ENCODE data around the gene ZSCAN22.

The ZSCAN22 gene

DNA sequence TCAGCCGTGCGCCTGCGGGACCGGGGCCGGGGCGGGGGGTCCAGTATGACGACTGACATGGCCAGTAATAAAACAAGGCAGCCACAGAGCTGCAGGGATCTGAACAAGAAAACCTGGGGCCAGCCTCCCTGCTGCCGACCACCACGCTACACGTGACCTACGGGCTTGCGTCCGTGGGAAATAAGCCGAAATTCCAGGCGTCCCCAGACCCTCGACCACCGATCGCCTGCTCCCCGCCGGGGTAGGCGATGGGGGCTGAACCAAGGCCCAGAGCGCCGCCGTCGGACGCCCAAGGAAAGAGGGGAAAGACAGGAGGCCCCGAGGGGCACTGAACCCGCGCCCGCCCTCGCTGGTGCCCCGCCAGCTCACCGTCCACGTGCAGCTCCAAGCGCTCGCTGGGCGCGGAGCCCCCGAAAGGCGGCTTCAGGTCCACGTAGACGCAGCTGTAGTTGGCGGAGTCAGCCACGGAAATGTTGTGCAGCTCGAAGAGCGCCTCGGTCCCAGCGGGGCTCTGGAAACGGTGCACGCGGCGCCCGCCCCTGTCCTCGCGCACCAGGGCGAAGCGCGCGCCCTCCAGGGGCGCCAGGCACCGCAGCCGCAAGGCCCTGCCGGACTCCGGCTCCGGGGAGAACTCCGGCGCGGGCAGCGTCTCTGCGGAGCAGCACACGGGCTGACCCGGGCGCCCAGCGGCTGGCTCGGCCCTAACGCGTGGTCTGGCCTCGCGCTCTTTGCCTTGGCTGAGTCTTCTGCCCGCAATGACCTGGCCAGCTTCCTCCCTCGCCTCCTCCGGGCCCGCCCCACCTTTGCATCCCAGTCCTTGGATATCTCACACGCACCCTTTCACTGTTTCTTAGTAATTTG is 23.4 kb downstream of the ZSCAN22 start:
- TF ChIP-seq TAF1 (IDR thresholded peaks at IDR 0.05; ENCODE audit: low read depth) (no peak), CREB1 (IDR thresholded peaks at IDR 0.05; ENCODE audit: low read depth) (no peak), NFIC (IDR thresholded peaks at IDR 0.05) (no peak), EGR1 (IDR thresholded peaks at IDR 0.05) (no peak), CEBPB (IDR thresholded peaks at IDR 0.05) (no peak), TCF12 (IDR thresholded peaks at IDR 0.05; ENCODE audit: low read depth) (no peak), YY1 (IDR thresholded peaks at IDR 0.05; ENCODE audit: low read depth) (no peak), EP300 (IDR thresholded peaks at IDR 0.05; ENCODE audit: borderline replicate concordance) (no peak), RAD21 (IDR thresholded peaks at IDR 0.05; ENCODE audit: low read depth) (no peak)
- TF ChIP-seq, protein P1, sequence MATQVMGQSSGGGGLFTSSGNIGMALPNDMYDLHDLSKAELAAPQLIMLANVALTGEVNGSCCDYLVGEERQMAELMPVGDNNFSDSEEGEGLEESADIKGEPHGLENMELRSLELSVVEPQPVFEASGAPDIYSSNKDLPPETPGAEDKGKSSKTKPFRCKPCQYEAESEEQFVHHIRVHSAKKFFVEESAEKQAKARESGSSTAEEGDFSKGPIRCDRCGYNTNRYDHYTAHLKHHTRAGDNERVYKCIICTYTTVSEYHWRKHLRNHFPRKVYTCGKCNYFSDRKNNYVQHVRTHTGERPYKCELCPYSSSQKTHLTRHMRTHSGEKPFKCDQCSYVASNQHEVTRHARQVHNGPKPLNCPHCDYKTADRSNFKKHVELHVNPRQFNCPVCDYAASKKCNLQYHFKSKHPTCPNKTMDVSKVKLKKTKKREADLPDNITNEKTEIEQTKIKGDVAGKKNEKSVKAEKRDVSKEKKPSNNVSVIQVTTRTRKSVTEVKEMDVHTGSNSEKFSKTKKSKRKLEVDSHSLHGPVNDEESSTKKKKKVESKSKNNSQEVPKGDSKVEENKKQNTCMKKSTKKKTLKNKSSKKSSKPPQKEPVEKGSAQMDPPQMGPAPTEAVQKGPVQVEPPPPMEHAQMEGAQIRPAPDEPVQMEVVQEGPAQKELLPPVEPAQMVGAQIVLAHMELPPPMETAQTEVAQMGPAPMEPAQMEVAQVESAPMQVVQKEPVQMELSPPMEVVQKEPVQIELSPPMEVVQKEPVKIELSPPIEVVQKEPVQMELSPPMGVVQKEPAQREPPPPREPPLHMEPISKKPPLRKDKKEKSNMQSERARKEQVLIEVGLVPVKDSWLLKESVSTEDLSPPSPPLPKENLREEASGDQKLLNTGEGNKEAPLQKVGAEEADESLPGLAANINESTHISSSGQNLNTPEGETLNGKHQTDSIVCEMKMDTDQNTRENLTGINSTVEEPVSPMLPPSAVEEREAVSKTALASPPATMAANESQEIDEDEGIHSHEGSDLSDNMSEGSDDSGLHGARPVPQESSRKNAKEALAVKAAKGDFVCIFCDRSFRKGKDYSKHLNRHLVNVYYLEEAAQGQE (IDR thresholded peaks at IDR 0.05; ENCODE audit: low read depth) = no peak
- TF ChIP-seq, protein P2, sequence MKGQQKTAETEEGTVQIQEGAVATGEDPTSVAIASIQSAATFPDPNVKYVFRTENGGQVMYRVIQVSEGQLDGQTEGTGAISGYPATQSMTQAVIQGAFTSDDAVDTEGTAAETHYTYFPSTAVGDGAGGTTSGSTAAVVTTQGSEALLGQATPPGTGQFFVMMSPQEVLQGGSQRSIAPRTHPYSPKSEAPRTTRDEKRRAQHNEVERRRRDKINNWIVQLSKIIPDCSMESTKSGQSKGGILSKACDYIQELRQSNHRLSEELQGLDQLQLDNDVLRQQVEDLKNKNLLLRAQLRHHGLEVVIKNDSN (IDR thresholded peaks at IDR 0.05) = no peak
- TF ChIP-seq, protein P3, sequence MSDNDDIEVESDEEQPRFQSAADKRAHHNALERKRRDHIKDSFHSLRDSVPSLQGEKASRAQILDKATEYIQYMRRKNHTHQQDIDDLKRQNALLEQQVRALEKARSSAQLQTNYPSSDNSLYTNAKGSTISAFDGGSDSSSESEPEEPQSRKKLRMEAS (IDR thresholded peaks at IDR 0.05) = no peak

DNA sequence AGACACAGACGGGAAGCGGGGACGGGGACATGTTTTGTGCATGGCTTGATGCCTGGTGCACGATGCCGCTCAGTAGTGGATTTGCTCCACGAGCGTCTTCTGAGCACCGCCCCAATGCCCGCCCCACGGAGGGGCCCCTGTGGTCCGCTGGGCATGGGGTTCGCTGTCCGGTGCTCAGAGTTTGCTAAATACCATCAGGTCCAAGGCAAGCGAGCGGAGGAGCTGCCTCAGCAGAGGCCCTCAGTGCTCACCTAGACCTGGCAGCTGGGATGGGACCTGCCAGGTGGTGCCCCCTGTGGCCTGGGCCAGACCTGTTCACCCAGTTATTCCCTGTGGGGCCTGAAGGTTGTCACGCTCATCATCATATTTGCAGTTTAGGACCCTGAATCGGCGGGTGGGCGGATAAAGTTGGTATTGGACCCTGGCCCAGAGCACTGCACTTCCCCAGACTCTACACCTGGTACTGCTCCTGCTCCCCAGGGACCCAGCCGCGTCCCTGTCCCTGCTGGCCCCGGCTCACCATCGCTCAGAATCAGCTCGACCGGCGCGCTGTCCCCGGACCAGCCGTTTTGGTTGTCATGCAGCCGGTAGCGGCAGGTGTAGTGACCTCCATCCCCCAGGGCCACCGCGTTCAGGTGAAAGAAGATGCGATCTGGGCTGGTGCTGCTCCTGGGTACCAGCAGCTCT is 24.2 kb downstream of the ZSCAN22 start:
- TF ChIP-seq TCF12 (IDR thresholded peaks at IDR 0.05; ENCODE audit: low read depth) (no peak), TEAD4 (IDR thresholded peaks at IDR 0.05) (no peak), FOXM1 (IDR thresholded peaks at IDR 0.05; ENCODE audit: borderline replicate concordance, low read depth) (no peak), TAF1 (IDR thresholded peaks at IDR 0.05; ENCODE audit: low read depth) (no peak), EP300 (IDR thresholded peaks at IDR 0.05; ENCODE audit: borderline replicate concordance) (no peak), ZBTB7A (IDR thresholded peaks at IDR 0.05; ENCODE audit: low read depth) (no peak), EGR1 (IDR thresholded peaks at IDR 0.05) (no peak), YY1 (IDR thresholded peaks at IDR 0.05; ENCODE audit: low read depth) (no peak), CREB1 (IDR thresholded peaks at IDR 0.05; ENCODE audit: low read depth) (no peak), RAD21 (IDR thresholded peaks at IDR 0.05; ENCODE audit: low read depth) (no peak), CEBPB (IDR thresholded peaks at IDR 0.05) (no peak), NFIC (IDR thresholded peaks at IDR 0.05) (no peak)
- TF ChIP-seq, protein P2 (IDR thresholded peaks at IDR 0.05) = no peak
- TF ChIP-seq, protein P3 (IDR thresholded peaks at IDR 0.05) = no peak
- TF ChIP-seq, protein P1 (IDR thresholded peaks at IDR 0.05; ENCODE audit: low read depth) = no peak

DNA sequence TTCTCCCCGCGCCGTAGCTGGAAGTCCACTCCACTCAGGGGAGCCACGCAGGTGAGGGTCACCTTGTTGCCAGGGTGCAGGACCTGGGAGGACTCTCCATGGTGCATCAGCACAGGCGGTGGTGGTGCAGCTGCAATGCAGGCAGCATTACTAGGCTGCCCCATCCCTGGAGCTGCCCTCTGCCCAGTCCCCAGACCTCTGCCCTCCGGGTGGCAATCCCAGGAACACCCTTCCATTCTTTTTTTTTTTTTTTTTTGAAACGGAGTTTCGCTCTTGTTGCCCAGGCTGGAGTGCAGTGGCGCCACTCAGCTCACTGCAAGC is 24.7 kb downstream of the ZSCAN22 start:
- TF ChIP-seq TCF12 (IDR thresholded peaks at IDR 0.05; ENCODE audit: low read depth) (no peak), EP300 (IDR thresholded peaks at IDR 0.05; ENCODE audit: borderline replicate concordance) (no peak), NFIC (IDR thresholded peaks at IDR 0.05) (no peak), ZBTB7A (IDR thresholded peaks at IDR 0.05; ENCODE audit: low read depth) (no peak), CREB1 (IDR thresholded peaks at IDR 0.05; ENCODE audit: low read depth) (no peak), CEBPB (IDR thresholded peaks at IDR 0.05) (no peak), YY1 (IDR thresholded peaks at IDR 0.05; ENCODE audit: low read depth) (no peak), EGR1 (IDR thresholded peaks at IDR 0.05) (no peak), FOXM1 (IDR thresholded peaks at IDR 0.05; ENCODE audit: borderline replicate concordance, low read depth) (no peak)
- TF ChIP-seq, protein P2 (IDR thresholded peaks at IDR 0.05) = no peak

DNA sequence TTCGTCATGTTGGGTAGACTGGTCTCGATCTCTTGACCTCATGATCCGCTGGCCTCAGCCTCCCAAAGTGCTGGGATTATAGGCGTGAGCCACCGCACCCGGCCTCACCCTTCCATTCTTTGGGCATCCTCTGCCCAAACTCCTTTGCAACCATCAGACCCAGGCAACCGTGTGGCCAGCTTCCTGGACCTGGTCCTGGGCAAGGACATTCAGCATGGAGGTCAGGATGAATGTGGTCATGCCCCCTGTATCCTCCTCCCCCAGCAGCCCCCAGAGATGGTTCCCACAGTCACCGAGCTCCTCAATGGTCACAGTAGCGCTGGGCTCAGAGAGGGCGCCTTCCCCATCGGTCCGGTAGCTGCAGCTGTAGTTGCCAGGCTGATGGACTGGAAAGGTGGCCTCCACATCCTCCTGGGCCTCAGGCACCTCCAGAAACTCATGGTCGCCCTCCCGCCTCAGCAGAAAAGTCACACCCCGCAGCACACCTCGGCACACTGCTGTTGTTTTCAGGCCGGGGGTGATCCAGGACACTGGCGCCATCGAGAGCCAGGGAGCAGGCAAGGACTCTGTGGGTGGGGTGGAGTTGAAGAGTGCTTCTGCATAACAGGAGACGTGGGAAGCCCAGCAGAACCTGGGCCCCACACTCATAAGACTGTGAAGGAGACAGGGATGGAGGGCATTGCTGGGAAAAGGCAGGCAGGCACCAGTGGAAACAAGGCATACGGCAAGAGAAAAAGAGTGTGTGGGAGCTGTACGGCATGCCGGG is 25.4 kb downstream of the ZSCAN22 start:
- no peak for TF ChIP-seq FOXM1 (IDR thresholded peaks at IDR 0.05; ENCODE audit: borderline replicate concordance, low read depth)
- TF ChIP-seq TEAD4 (IDR thresholded peaks at IDR 0.05) = no peak
- TF ChIP-seq TCF12 (IDR thresholded peaks at IDR 0.05; ENCODE audit: low read depth) = no peak
- TF ChIP-seq NFIC (IDR thresholded peaks at IDR 0.05) = no peak
- no peak for TF ChIP-seq CEBPB (IDR thresholded peaks at IDR 0.05)
- TF ChIP-seq EP300 (IDR thresholded peaks at IDR 0.05; ENCODE audit: borderline replicate concordance) = no peak
- no peak for TF ChIP-seq RAD21 (IDR thresholded peaks at IDR 0.05; ENCODE audit: low read depth)
- no peak for TF ChIP-seq EGR1 (IDR thresholded peaks at IDR 0.05)
- no peak for TF ChIP-seq TAF1 (IDR thresholded peaks at IDR 0.05; ENCODE audit: low read depth)
- TF ChIP-seq YY1 (IDR thresholded peaks at IDR 0.05; ENCODE audit: low read depth) = no peak
- TF ChIP-seq, protein P2 (IDR thresholded peaks at IDR 0.05) = no peak
- TF ChIP-seq ZBTB7A (IDR thresholded peaks at IDR 0.05; ENCODE audit: low read depth) = no peak
- TF ChIP-seq, protein P3 (IDR thresholded peaks at IDR 0.05) = no peak
